Neural cell (in vitro differentiated cells): Measurements from ENCODE around the gene ABCC9.

Experiments
- EP300 ChIP-seq: fragments of 450-650 bp; conservative IDR thresholded peaks from 2 replicates; pipeline ENCODE4 v1.6.1; 2014; ENCODE audit warnings: antibody characterized with exemption, mild to moderate bottlenecking, moderate library complexity; ENCODE audit not compliant: poor library complexity, severe bottlenecking
- EZH2 ChIP-seq: fragments of 200-600, 300-800 bp; shearing (Covaris generic), sonication (generic); IDR thresholded peaks from 2 replicates; pipeline ENCODE4 v1.6.1; 2014; ENCODE audit warnings: antibody characterized with exemption, low read length, borderline replicate concordance, mild to moderate bottlenecking; ENCODE audit not compliant: insufficient read depth, poor library complexity, severe bottlenecking
- MXI1 ChIP-seq: fragments of 450-650 bp; conservative IDR thresholded peaks from 2 replicates; pipeline ENCODE4 v1.6.1; 2014; ENCODE audit warnings: antibody characterized with exemption, mild to moderate bottlenecking; ENCODE audit not compliant: poor library complexity, severe bottlenecking
- POLR2AphosphoS5 ChIP-seq: IDR thresholded peaks from 2 replicates; pipeline ENCODE4 v1.6.1; 2012
- RAD21 ChIP-seq: fragments of 450-650 bp; conservative IDR thresholded peaks from 2 replicates; pipeline ENCODE4 v1.6.1; 2014; ENCODE audit warnings: antibody characterized with exemption, mild to moderate bottlenecking, moderate library complexity
- SMC3 ChIP-seq: fragments of 450-650 bp; conservative IDR thresholded peaks from 2 replicates; pipeline ENCODE4 v1.6.1; 2014; ENCODE audit warnings: antibody characterized with exemption, mild to moderate bottlenecking, moderate library complexity; ENCODE audit not compliant: poor library complexity
- TF ChIP-seq, protein P1 (sequence below): fragments of 450-650 bp; IDR thresholded peaks from 2 replicates; pipeline ENCODE4 v1.5.1; 2014; ENCODE audit warnings: antibody characterized with exemption, mild to moderate bottlenecking, moderate library complexity; ENCODE audit not compliant: poor library complexity, severe bottlenecking
- TF ChIP-seq, protein P2 (sequence below): IDR thresholded peaks from 2 replicates; pipeline ENCODE4 v1.6.1; 2012; ENCODE audit warnings: borderline replicate concordance

DNA sequence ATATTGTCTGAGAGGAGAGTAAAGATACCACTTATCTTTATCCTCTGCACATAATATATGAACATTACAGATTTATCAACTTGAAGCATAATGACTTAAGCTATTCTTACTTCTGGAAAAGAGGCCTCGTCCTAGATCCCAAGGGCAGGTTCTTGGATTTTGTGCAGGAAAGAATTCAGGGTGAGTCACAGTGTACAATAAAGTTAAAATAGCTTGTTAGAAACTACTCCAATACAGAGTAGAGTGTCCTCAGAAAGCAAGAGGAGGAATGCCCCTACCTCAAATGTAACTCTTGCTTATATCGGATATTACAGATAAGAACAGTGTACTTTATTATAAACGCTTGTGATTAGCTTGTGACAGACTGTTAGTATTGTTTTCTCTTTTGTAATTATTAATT lies 41.9 kb upstream of the ABCC9 start:
- no peak for TF ChIP-seq POLR2AphosphoS5
- TF ChIP-seq EP300: no peak
- TF ChIP-seq, protein P1, sequence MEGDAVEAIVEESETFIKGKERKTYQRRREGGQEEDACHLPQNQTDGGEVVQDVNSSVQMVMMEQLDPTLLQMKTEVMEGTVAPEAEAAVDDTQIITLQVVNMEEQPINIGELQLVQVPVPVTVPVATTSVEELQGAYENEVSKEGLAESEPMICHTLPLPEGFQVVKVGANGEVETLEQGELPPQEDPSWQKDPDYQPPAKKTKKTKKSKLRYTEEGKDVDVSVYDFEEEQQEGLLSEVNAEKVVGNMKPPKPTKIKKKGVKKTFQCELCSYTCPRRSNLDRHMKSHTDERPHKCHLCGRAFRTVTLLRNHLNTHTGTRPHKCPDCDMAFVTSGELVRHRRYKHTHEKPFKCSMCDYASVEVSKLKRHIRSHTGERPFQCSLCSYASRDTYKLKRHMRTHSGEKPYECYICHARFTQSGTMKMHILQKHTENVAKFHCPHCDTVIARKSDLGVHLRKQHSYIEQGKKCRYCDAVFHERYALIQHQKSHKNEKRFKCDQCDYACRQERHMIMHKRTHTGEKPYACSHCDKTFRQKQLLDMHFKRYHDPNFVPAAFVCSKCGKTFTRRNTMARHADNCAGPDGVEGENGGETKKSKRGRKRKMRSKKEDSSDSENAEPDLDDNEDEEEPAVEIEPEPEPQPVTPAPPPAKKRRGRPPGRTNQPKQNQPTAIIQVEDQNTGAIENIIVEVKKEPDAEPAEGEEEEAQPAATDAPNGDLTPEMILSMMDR: no peak
- TF ChIP-seq EZH2: no peak
- TF ChIP-seq, protein P2, sequence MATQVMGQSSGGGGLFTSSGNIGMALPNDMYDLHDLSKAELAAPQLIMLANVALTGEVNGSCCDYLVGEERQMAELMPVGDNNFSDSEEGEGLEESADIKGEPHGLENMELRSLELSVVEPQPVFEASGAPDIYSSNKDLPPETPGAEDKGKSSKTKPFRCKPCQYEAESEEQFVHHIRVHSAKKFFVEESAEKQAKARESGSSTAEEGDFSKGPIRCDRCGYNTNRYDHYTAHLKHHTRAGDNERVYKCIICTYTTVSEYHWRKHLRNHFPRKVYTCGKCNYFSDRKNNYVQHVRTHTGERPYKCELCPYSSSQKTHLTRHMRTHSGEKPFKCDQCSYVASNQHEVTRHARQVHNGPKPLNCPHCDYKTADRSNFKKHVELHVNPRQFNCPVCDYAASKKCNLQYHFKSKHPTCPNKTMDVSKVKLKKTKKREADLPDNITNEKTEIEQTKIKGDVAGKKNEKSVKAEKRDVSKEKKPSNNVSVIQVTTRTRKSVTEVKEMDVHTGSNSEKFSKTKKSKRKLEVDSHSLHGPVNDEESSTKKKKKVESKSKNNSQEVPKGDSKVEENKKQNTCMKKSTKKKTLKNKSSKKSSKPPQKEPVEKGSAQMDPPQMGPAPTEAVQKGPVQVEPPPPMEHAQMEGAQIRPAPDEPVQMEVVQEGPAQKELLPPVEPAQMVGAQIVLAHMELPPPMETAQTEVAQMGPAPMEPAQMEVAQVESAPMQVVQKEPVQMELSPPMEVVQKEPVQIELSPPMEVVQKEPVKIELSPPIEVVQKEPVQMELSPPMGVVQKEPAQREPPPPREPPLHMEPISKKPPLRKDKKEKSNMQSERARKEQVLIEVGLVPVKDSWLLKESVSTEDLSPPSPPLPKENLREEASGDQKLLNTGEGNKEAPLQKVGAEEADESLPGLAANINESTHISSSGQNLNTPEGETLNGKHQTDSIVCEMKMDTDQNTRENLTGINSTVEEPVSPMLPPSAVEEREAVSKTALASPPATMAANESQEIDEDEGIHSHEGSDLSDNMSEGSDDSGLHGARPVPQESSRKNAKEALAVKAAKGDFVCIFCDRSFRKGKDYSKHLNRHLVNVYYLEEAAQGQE: no peak
- no peak for TF ChIP-seq RAD21
- TF ChIP-seq SMC3: no peak
- TF ChIP-seq MXI1: no peak
